H1 (cell line): Measurements from ENCODE around the gene GTF2A1. TPM values are rescaled to one million over a fixed set of nuclear protein-coding genes. Genes with fewer than 3 reads are reported as not detected.

Experiments used
- BRCA1 ChIP-seq: IDR thresholded peaks from 2 replicates; pipeline ENCODE4 v1.6.1; 2012; ENCODE audit warnings: low read depth, low read length, improper control_type of control experiment
- GTF2F1 ChIP-seq: IDR thresholded peaks from 2 replicates; pipeline ENCODE4 v1.6.1; 2012; ENCODE audit warnings: low read depth, low read length, improper control_type of control experiment, borderline replicate concordance
- polyA plus RNA-seq, 7 experiments: library from polyadenylated mRNA; depleted of rRNA in 3 of 7; stranded (reverse) in 5 of 7; unstranded in 2 of 7; fragments of >200 nt in 5 of 7; fragments of 200-250 nt in 2 of 7; gene quantifications; 1 replicate in 5 of 7; 2 replicates in 1 of 7; 4 replicates in 1 of 7; pipeline versions ENCODE4 v1.2.1 to v1.2.3, GENCODE V29; 2011 to 2013; ENCODE audit warnings: missing spikeins in 2 of 7, mixed read lengths in 2 of 7
- total RNA-seq: library from RNA; stranded (reverse); fragmentation: NEBNext Ultra II Directional; extraction: Animal tissue kit (Norgen Biotek cat#: 25700); gene quantifications from 2 replicates; pipeline ENCODE4 v1.2.1, GENCODE V29; 2021
- TF ChIP-seq, protein P1 (sequence below): fragments of 300-600 bp; sonication (generic); IDR thresholded peaks from 2 replicates; pipeline ENCODE4 v1.7.1; 2012; ENCODE audit warnings: low read length, moderate library complexity, mild to moderate bottlenecking, inconsistent platforms; ENCODE audit not compliant: insufficient replicate concordance

The GTF2A1 gene
- total and polyA plus RNA-seq, 2 of the 8 experiments (the other 6 are each of a cell fraction or from before 2014, with no cell fraction given) = 24.1 to 57.8 TPM

DNA sequence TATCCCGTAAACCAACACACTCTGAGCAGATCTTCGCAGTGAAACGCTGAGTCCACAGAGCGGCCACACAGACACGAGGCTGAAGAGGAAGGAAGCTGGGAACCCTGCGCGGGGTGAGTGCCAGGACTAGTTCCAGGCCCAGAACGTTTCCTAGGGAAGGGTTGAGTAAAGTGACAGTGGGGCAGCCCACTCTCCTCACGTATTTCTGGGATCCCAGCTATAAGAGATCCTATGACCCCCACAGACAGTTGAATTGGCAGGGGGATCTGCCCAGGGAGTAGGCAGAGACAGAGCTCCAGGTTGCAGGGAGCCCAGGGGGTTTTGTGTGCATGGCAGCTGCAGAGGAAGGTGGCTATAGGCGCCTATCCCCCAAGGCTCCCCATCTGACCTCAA is 51.1 kb downstream of the GTF2A1 start (continued):
- TF ChIP-seq, protein P1, sequence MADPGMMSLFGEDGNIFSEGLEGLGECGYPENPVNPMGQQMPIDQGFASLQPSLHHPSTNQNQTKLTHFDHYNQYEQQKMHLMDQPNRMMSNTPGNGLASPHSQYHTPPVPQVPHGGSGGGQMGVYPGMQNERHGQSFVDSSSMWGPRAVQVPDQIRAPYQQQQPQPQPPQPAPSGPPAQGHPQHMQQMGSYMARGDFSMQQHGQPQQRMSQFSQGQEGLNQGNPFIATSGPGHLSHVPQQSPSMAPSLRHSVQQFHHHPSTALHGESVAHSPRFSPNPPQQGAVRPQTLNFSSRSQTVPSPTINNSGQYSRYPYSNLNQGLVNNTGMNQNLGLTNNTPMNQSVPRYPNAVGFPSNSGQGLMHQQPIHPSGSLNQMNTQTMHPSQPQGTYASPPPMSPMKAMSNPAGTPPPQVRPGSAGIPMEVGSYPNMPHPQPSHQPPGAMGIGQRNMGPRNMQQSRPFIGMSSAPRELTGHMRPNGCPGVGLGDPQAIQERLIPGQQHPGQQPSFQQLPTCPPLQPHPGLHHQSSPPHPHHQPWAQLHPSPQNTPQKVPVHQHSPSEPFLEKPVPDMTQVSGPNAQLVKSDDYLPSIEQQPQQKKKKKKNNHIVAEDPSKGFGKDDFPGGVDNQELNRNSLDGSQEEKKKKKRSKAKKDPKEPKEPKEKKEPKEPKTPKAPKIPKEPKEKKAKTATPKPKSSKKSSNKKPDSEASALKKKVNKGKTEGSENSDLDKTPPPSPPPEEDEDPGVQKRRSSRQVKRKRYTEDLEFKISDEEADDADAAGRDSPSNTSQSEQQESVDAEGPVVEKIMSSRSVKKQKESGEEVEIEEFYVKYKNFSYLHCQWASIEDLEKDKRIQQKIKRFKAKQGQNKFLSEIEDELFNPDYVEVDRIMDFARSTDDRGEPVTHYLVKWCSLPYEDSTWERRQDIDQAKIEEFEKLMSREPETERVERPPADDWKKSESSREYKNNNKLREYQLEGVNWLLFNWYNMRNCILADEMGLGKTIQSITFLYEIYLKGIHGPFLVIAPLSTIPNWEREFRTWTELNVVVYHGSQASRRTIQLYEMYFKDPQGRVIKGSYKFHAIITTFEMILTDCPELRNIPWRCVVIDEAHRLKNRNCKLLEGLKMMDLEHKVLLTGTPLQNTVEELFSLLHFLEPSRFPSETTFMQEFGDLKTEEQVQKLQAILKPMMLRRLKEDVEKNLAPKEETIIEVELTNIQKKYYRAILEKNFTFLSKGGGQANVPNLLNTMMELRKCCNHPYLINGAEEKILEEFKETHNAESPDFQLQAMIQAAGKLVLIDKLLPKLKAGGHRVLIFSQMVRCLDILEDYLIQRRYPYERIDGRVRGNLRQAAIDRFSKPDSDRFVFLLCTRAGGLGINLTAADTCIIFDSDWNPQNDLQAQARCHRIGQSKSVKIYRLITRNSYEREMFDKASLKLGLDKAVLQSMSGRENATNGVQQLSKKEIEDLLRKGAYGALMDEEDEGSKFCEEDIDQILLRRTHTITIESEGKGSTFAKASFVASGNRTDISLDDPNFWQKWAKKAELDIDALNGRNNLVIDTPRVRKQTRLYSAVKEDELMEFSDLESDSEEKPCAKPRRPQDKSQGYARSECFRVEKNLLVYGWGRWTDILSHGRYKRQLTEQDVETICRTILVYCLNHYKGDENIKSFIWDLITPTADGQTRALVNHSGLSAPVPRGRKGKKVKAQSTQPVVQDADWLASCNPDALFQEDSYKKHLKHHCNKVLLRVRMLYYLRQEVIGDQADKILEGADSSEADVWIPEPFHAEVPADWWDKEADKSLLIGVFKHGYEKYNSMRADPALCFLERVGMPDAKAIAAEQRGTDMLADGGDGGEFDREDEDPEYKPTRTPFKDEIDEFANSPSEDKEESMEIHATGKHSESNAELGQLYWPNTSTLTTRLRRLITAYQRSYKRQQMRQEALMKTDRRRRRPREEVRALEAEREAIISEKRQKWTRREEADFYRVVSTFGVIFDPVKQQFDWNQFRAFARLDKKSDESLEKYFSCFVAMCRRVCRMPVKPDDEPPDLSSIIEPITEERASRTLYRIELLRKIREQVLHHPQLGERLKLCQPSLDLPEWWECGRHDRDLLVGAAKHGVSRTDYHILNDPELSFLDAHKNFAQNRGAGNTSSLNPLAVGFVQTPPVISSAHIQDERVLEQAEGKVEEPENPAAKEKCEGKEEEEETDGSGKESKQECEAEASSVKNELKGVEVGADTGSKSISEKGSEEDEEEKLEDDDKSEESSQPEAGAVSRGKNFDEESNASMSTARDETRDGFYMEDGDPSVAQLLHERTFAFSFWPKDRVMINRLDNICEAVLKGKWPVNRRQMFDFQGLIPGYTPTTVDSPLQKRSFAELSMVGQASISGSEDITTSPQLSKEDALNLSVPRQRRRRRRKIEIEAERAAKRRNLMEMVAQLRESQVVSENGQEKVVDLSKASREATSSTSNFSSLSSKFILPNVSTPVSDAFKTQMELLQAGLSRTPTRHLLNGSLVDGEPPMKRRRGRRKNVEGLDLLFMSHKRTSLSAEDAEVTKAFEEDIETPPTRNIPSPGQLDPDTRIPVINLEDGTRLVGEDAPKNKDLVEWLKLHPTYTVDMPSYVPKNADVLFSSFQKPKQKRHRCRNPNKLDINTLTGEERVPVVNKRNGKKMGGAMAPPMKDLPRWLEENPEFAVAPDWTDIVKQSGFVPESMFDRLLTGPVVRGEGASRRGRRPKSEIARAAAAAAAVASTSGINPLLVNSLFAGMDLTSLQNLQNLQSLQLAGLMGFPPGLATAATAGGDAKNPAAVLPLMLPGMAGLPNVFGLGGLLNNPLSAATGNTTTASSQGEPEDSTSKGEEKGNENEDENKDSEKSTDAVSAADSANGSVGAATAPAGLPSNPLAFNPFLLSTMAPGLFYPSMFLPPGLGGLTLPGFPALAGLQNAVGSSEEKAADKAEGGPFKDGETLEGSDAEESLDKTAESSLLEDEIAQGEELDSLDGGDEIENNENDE = no peak
- no peak for TF ChIP-seq BRCA1
- TF ChIP-seq GTF2F1 = no peak
